CD4-positive, alpha-beta T cell (primary cell): Measurements from ENCODE around the gene ITPKA. TPM values are rescaled to one million over a fixed set of nuclear protein-coding genes. Genes with fewer than 3 reads are reported as not detected.

ENCODE experiments used
- ATAC-seq: fragments of 200-7000 bp; cut with Tn5 transposase; one replicate; pipeline ENCODE4 v1.10.0; 2022; ENCODE audit warnings: mild to moderate bottlenecking; ENCODE audit not compliant: poor library complexity
- CTCF ChIA-PET: fragments of 350-600 bp; sonication (Branson Sonifier 250); formaldehyde crosslinking; loops from one replicate; lab custom pipeline; 2021; ENCODE audit warnings: antibody characterized with exemption, inconsistent platforms; lab: Charles Lee
- POLR2A ChIA-PET: fragments of 350-600 bp; sonication (Branson Sonifier 250); formaldehyde crosslinking; loops from one replicate; lab custom pipeline; 2021; ENCODE audit warnings: antibody characterized with exemption, inconsistent platforms; lab: Charles Lee
- DNase-seq, 14 experiments: peaks; one replicate each; pipeline ENCODE4 v3.0.0-alpha.2; 2013 to 2020; ENCODE audit warnings: mixed read lengths in 2 of 14
- H3K27ac ChIP-seq, 2 donors: one replicate each; pipeline versions ENCODE4 v1.5.1 to v1.7.0; 2013; ENCODE audit warnings: low read length in 2 of 2, low read depth in 1 of 2, mild to moderate bottlenecking in 1 of 2
- H3K27me3 ChIP-seq, 2 experiments: 1 replicate in 1 of 2; 2 replicates in 1 of 2; pipeline versions ENCODE4 v1.6.1 to v1.7.0; 2013; ENCODE audit warnings: low read length in 2 of 2, control low read depth in 1 of 2, mild to moderate bottlenecking in 1 of 2, moderate library complexity in 1 of 2; ENCODE audit not compliant: insufficient read depth in 2 of 2, control insufficient read depth in 1 of 2
- H3K36me3 ChIP-seq: one replicate; pipeline ENCODE4 v1.6.1; 2013; ENCODE audit warnings: low read length, control low read depth; ENCODE audit not compliant: insufficient read depth
- H3K4me1 ChIP-seq: one replicate; pipeline ENCODE4 v1.6.1; 2013; ENCODE audit warnings: low read length, control low read depth; ENCODE audit not compliant: insufficient read depth
- H3K4me3 ChIP-seq: one replicate; pipeline ENCODE4 v1.5.1; 2013; ENCODE audit warnings: mild to moderate bottlenecking, low read length, moderate library complexity
- H3K9me3 ChIP-seq, 2 experiments: 1 replicate in 1 of 2; 2 replicates in 1 of 2; pipeline versions ENCODE4 v1.6.1 to v1.7.0; 2013; ENCODE audit warnings: low read length in 2 of 2, mild to moderate bottlenecking in 2 of 2, control low read depth in 1 of 2, moderate library complexity in 1 of 2; ENCODE audit not compliant: control insufficient read depth in 1 of 2, insufficient read depth in 1 of 2
- H3K27ac Mint-ChIP-seq: one replicate; pipeline ENCODE4 v1.8.0; 2020; ENCODE audit warnings: mixed read lengths
- H3K27me3 Mint-ChIP-seq: one replicate; pipeline ENCODE4 v1.8.0; 2021; ENCODE audit warnings: mixed read lengths
- H3K36me3 Mint-ChIP-seq: one replicate; pipeline ENCODE4 v1.8.0; 2021; ENCODE audit warnings: low read depth, mixed read lengths
- H3K4me1 Mint-ChIP-seq: one replicate; pipeline ENCODE4 v1.8.0; 2021; ENCODE audit warnings: low read depth, mixed read lengths
- H3K4me3 Mint-ChIP-seq: one replicate; pipeline ENCODE4 v1.8.0; 2020; ENCODE audit warnings: mild to moderate bottlenecking, mixed read lengths
- H3K9me3 Mint-ChIP-seq: one replicate; pipeline ENCODE4 v1.8.0; 2020; ENCODE audit warnings: mixed read lengths
- intact Hi-C, 2 experiments: fragments of 100-400 bp; cut with DNase I in 1 of 2; cut with micrococcal nuclease in 1 of 2; formaldehyde crosslinking; loops; one replicate each; pipeline versions ENCODE4 v1.15.1 to v1.9.0; 2023 to 2025; cut with DNase I, micrococcal nuclease
- total RNA-seq, 174 experiments: library from RNA in 2 of 174; stranded (reverse) in 2 of 174; gene quantifications; one replicate each; pipeline ENCODE4 v1.2.3 and lab custom pipeline; 2021 to 2026
- TF ChIP-seq, protein P1 (sequence below): fragments of 200-600 bp; IDR thresholded peaks from one replicate; pipeline ENCODE4 v1.8.0; 2022; ENCODE audit warnings: antibody characterized with exemption, mild to moderate bottlenecking

The ITPKA gene
- total RNA-seq, 2 experiments from 2014 or later = not detected

GRCh38 chr15:41494922-41495735 is 1.5 kb downstream of the ITPKA start:
- H3K27ac ChIP-seq = no peak overlapping the region
- H3K27ac Mint-ChIP-seq = no peak overlapping the region
- no peaks in the 10 kb centered on the region for H3K9me3 Mint-ChIP-seq
- TF ChIP-seq, protein P1, sequence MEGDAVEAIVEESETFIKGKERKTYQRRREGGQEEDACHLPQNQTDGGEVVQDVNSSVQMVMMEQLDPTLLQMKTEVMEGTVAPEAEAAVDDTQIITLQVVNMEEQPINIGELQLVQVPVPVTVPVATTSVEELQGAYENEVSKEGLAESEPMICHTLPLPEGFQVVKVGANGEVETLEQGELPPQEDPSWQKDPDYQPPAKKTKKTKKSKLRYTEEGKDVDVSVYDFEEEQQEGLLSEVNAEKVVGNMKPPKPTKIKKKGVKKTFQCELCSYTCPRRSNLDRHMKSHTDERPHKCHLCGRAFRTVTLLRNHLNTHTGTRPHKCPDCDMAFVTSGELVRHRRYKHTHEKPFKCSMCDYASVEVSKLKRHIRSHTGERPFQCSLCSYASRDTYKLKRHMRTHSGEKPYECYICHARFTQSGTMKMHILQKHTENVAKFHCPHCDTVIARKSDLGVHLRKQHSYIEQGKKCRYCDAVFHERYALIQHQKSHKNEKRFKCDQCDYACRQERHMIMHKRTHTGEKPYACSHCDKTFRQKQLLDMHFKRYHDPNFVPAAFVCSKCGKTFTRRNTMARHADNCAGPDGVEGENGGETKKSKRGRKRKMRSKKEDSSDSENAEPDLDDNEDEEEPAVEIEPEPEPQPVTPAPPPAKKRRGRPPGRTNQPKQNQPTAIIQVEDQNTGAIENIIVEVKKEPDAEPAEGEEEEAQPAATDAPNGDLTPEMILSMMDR = no peak
- intact Hi-C loops = no loop called here
- no peaks in the 10 kb centered on the region for H3K36me3 ChIP-seq
- peak overlapping the region; percentile 40 for H3K4me3 ChIP-seq
- peak overlapping the region; percentile 75 for H3K4me3 Mint-ChIP-seq
- H3K36me3 Mint-ChIP-seq = no peaks in the 10 kb centered on the region
- ChIA-PET CTCF (interaction anchor here (1.2 kb wide), 1 partner anchor 13 kb away, joined by 3 read pairs; no protein-coding TSS in a partner anchor), POLR2A (interaction anchor here (0.6 to 1.2 kb wide), 3 partner anchors 49 to 440 kb away, joined by 3 to 4 read pairs (median 4); partner anchors contain the start of gene RPAP1)
- peaks cover 69% of the 10 kb centered on the region for H3K27me3 Mint-ChIP-seq
- H3K9me3 ChIP-seq = peaks cover 0 to 19% of the 10 kb centered on the region in 2 experiments
- peaks cover 35% of the 10 kb centered on the region for H3K4me1 ChIP-seq
- peaks cover 51 to 64% of the 10 kb centered on the region in 2 experiments for H3K27me3 ChIP-seq
- H3K4me1 Mint-ChIP-seq = peaks cover 7% of the 10 kb centered on the region
- peak in 7 of 14 experiments; percentile 18 to 65 (median 47) for DNase-seq
- ATAC-seq = no peak

GRCh38 chr15:41495736-41496599 is 2.3 kb downstream of the ITPKA start:
- Mint-ChIP-seq H3K4me1 (peaks cover 8% of the 10 kb centered on the region), H3K9me3 (no peaks in the 10 kb centered on the region), H3K27ac (no peak overlapping the region), H3K27me3 (peaks cover 75% of the 10 kb centered on the region), H3K4me3 (peak overlapping the region; percentile 75), H3K36me3 (no peaks in the 10 kb centered on the region)
- POLR2A ChIA-PET = interaction anchor here (1.1 to 1.2 kb wide), 2 partner anchors 48 to 62 kb away, joined by 3 to 4 read pairs; partner anchors contain the start of gene RPAP1
- Histone ChIP-seq H3K27me3 (peaks cover 59 to 73% of the 10 kb centered on the region in 2 experiments), H3K4me3 (peak overlapping the region; percentile 40), H3K27ac (no peak overlapping the region), H3K9me3 (peaks cover 0 to 19% of the 10 kb centered on the region in 2 experiments), H3K4me1 (peaks cover 40% of the 10 kb centered on the region), H3K36me3 (no peaks in the 10 kb centered on the region)
- CTCF ChIA-PET = interaction anchor here (1.2 kb wide), 1 partner anchor 14 kb away, joined by 3 read pairs; no protein-coding TSS in a partner anchor
- TF ChIP-seq, protein P1 = no peak
- intact Hi-C loops = no loop called here
- DNase-seq = no peak
- no peak for ATAC-seq

GRCh38 chr15:41498657-41499056 is 5.0 kb downstream of the ITPKA start:
- TF ChIP-seq, protein P1 = no peak
- ChIA-PET POLR2A (no interaction called here), CTCF (interaction anchor here (0.6 kb wide), 1 partner anchor 144 kb away, joined by 3 read pairs; no protein-coding TSS in a partner anchor)
- Mint-ChIP-seq H3K4me3 (no peak overlapping the region), H3K9me3 (no peaks in the 10 kb centered on the region), H3K27ac (no peak overlapping the region), H3K4me1 (peaks cover 18% of the 10 kb centered on the region), H3K27me3 (peaks cover 80% of the 10 kb centered on the region), H3K36me3 (no peaks in the 10 kb centered on the region)
- no peaks in the 10 kb centered on the region for H3K36me3 ChIP-seq
- no peak overlapping the region for H3K4me3 ChIP-seq
- peaks cover 0 to 23% of the 10 kb centered on the region in 2 experiments for H3K9me3 ChIP-seq
- ATAC-seq = no peak
- no peak for DNase-seq
- H3K4me1 ChIP-seq = peaks cover 53% of the 10 kb centered on the region
- intact Hi-C loops = no loop called here
- H3K27ac ChIP-seq = no peak overlapping the region
- H3K27me3 ChIP-seq = peaks cover 71 to 73% of the 10 kb centered on the region in 2 experiments
